CD4-positive, alpha-beta T cell (primary cell): ENCODE results near the gene ADAM30. TPM values are rescaled to one million over a fixed set of nuclear protein-coding genes. Genes with fewer than 3 reads are reported as not detected.

Source experiments
- ATAC-seq: fragments of 200-7000 bp; cut with Tn5 transposase; one replicate; pipeline ENCODE4 v1.10.0; 2022; ENCODE audit warnings: mild to moderate bottlenecking; ENCODE audit not compliant: poor library complexity
- CTCF ChIA-PET: fragments of 350-600 bp; sonication (Branson Sonifier 250); formaldehyde crosslinking; loops from one replicate; lab custom pipeline; 2021; ENCODE audit warnings: antibody characterized with exemption, inconsistent platforms; lab: Charles Lee
- POLR2A ChIA-PET: fragments of 350-600 bp; sonication (Branson Sonifier 250); formaldehyde crosslinking; loops from one replicate; lab custom pipeline; 2021; ENCODE audit warnings: antibody characterized with exemption, inconsistent platforms; lab: Charles Lee
- DNase-seq, 14 experiments: peaks; one replicate each; pipeline ENCODE4 v3.0.0-alpha.2; 2013 to 2020; ENCODE audit warnings: mixed read lengths in 2 of 14
- H3K27ac ChIP-seq, 2 donors: one replicate each; pipeline versions ENCODE4 v1.5.1 to v1.7.0; 2013; ENCODE audit warnings: low read length in 2 of 2, low read depth in 1 of 2, mild to moderate bottlenecking in 1 of 2
- H3K27me3 ChIP-seq, 2 experiments: 1 replicate in 1 of 2; 2 replicates in 1 of 2; pipeline versions ENCODE4 v1.6.1 to v1.7.0; 2013; ENCODE audit warnings: low read length in 2 of 2, control low read depth in 1 of 2, mild to moderate bottlenecking in 1 of 2, moderate library complexity in 1 of 2; ENCODE audit not compliant: insufficient read depth in 2 of 2, control insufficient read depth in 1 of 2
- H3K36me3 ChIP-seq: one replicate; pipeline ENCODE4 v1.6.1; 2013; ENCODE audit warnings: low read length, control low read depth; ENCODE audit not compliant: insufficient read depth
- H3K4me1 ChIP-seq: one replicate; pipeline ENCODE4 v1.6.1; 2013; ENCODE audit warnings: low read length, control low read depth; ENCODE audit not compliant: insufficient read depth
- H3K4me3 ChIP-seq: one replicate; pipeline ENCODE4 v1.5.1; 2013; ENCODE audit warnings: mild to moderate bottlenecking, low read length, moderate library complexity
- H3K9me3 ChIP-seq, 2 experiments: 1 replicate in 1 of 2; 2 replicates in 1 of 2; pipeline versions ENCODE4 v1.6.1 to v1.7.0; 2013; ENCODE audit warnings: low read length in 2 of 2, mild to moderate bottlenecking in 2 of 2, control low read depth in 1 of 2, moderate library complexity in 1 of 2; ENCODE audit not compliant: control insufficient read depth in 1 of 2, insufficient read depth in 1 of 2
- H3K27ac Mint-ChIP-seq: one replicate; pipeline ENCODE4 v1.8.0; 2020; ENCODE audit warnings: mixed read lengths
- H3K27me3 Mint-ChIP-seq: one replicate; pipeline ENCODE4 v1.8.0; 2021; ENCODE audit warnings: mixed read lengths
- H3K36me3 Mint-ChIP-seq: one replicate; pipeline ENCODE4 v1.8.0; 2021; ENCODE audit warnings: low read depth, mixed read lengths
- H3K4me1 Mint-ChIP-seq: one replicate; pipeline ENCODE4 v1.8.0; 2021; ENCODE audit warnings: low read depth, mixed read lengths
- H3K4me3 Mint-ChIP-seq: one replicate; pipeline ENCODE4 v1.8.0; 2020; ENCODE audit warnings: mild to moderate bottlenecking, mixed read lengths
- H3K9me3 Mint-ChIP-seq: one replicate; pipeline ENCODE4 v1.8.0; 2020; ENCODE audit warnings: mixed read lengths
- intact Hi-C, 2 experiments: fragments of 100-400 bp; cut with DNase I in 1 of 2; cut with micrococcal nuclease in 1 of 2; formaldehyde crosslinking; loops; one replicate each; pipeline versions ENCODE4 v1.15.1 to v1.9.0; 2023 to 2025; cut with DNase I, micrococcal nuclease
- total RNA-seq, 174 experiments: library from RNA in 2 of 174; stranded (reverse) in 2 of 174; gene quantifications; one replicate each; pipeline ENCODE4 v1.2.3 and lab custom pipeline; 2021 to 2026
- TF ChIP-seq, protein P1 (sequence below): fragments of 200-600 bp; IDR thresholded peaks from one replicate; pipeline ENCODE4 v1.8.0; 2022; ENCODE audit warnings: antibody characterized with exemption, mild to moderate bottlenecking

The ADAM30 gene
- total RNA-seq, 2 experiments from 2014 or later, result not detected

DNA sequence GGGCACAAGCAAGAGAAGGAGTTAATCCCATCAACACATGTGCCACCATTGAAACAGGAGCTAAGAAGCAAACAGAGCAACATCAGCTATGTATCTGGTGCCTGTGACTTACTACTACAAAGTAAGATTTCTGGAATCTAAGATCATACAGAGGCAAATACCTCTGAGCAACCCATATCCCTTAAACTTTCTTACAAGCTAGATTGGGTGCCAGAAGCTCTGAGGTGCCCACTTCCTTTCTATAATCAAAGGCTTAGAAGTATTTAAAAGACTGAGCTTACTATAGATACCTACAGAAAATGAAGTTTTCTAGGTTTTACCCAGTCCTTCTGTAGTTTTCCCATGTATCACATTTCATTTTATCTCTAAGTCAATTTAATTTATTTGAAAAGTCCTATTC lies 44.4 kb upstream of the ADAM30 start:
- H3K9me3 ChIP-seq, result no peaks in the 10 kb centered on the region
- POLR2A ChIA-PET, result interaction anchor here (1.0 kb wide), 1 partner anchor 14 kb away, joined by 3 read pairs; no protein-coding TSS in a partner anchor
- H3K4me1 Mint-ChIP-seq, result peaks cover 12% of the 10 kb centered on the region
- H3K9me3 Mint-ChIP-seq, result no peaks in the 10 kb centered on the region
- peaks cover 78% of the 10 kb centered on the region for H3K36me3 Mint-ChIP-seq
- DNase-seq (peak in 1 of 14 experiments; percentile 1), ATAC-seq (peak; percentile 41)
- H3K36me3 ChIP-seq, result peaks cover 57% of the 10 kb centered on the region
- H3K4me3 Mint-ChIP-seq, result no peak overlapping the region
- no peak overlapping the region for H3K27ac ChIP-seq
- H3K4me1 ChIP-seq, result no peaks in the 10 kb centered on the region
- TF ChIP-seq, protein P1, sequence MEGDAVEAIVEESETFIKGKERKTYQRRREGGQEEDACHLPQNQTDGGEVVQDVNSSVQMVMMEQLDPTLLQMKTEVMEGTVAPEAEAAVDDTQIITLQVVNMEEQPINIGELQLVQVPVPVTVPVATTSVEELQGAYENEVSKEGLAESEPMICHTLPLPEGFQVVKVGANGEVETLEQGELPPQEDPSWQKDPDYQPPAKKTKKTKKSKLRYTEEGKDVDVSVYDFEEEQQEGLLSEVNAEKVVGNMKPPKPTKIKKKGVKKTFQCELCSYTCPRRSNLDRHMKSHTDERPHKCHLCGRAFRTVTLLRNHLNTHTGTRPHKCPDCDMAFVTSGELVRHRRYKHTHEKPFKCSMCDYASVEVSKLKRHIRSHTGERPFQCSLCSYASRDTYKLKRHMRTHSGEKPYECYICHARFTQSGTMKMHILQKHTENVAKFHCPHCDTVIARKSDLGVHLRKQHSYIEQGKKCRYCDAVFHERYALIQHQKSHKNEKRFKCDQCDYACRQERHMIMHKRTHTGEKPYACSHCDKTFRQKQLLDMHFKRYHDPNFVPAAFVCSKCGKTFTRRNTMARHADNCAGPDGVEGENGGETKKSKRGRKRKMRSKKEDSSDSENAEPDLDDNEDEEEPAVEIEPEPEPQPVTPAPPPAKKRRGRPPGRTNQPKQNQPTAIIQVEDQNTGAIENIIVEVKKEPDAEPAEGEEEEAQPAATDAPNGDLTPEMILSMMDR, result no peak
- no peak overlapping the region for H3K4me3 ChIP-seq
- no peak overlapping the region for H3K27ac Mint-ChIP-seq
- no peaks in the 10 kb centered on the region for H3K27me3 ChIP-seq
- H3K27me3 Mint-ChIP-seq, result no peaks in the 10 kb centered on the region
- CTCF ChIA-PET, result interaction anchor here (1.3 kb wide), 1 partner anchor 27 kb away, joined by 3 read pairs; no protein-coding TSS in a partner anchor
- intact Hi-C loops, result loop anchor here in 1 of 2 experiments (10.0 kb wide), 1 partner anchor 204 kb away; no protein-coding TSS in a partner anchor

DNA sequence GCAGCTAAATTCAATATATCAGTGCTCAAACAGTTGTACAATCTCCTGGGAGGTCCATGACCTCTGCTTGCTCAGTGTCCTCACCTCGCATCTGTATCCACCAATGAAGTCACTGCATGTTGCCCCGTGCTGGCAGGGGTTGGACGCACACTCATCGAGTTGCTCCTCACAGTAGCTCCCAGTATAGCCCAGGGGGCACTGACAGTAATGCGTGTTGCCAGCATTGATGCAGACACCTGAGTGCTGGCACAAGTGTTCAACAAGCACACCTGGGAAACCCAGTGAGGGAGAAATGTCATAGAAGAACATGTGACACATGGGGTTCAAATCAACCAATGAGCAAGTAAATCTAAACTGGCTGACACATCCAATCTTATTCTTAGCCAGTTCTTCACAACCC lies 40.9 kb upstream of the ADAM30 start:
- intact Hi-C loops, result no loop called here

DNA sequence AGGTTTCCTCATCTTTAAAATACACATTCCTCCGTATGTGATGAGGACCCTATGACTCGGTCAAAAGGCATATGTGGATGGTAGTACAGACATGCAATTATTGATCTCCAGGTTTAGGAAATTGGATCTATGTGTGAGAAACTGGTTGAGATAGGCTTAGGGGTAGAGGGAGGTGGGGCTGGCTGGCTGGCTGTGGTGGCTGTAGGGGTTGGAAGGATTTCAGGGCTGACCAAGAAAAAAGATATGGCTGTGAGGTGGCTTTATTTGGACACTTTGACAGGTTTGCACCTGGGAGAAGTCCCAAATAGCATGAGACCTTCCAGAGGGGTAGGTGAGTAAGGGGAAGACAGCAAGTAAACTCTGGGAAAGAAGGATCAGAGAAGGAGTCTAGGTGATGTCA lies 39.6 kb upstream of the ADAM30 start:
- Histone ChIP-seq H3K27me3 (no peaks in the 10 kb centered on the region), H3K4me3 (no peak overlapping the region), H3K4me1 (no peaks in the 10 kb centered on the region), H3K36me3 (peaks cover 78% of the 10 kb centered on the region), H3K27ac (no peak overlapping the region), H3K9me3 (peaks cover 0 to 11% of the 10 kb centered on the region in 2 experiments)
- CTCF ChIA-PET, result no interaction called here
- TF ChIP-seq, protein P1, result no peak
- intact Hi-C loops, result no loop called here
- no peak for DNase-seq
- Mint-ChIP-seq H3K4me1 (peaks cover 5% of the 10 kb centered on the region), H3K27ac (no peak overlapping the region), H3K9me3 (peaks cover 10% of the 10 kb centered on the region), H3K4me3 (no peak overlapping the region), H3K27me3 (no peaks in the 10 kb centered on the region), H3K36me3 (peaks cover 92% of the 10 kb centered on the region)
- ATAC-seq, result no peak
- POLR2A ChIA-PET, result no interaction called here

More for the DNA sequence above, 40.9 kb upstream of the ADAM30 start:
- Mint-ChIP-seq H3K9me3 (peaks cover 10% of the 10 kb centered on the region), H3K27me3 (no peaks in the 10 kb centered on the region), H3K4me1 (peaks cover 12% of the 10 kb centered on the region), H3K4me3 (no peak overlapping the region), H3K36me3 (peaks cover 95% of the 10 kb centered on the region), H3K27ac (no peak overlapping the region)
- Histone ChIP-seq H3K4me3 (no peak overlapping the region), H3K27ac (no peak overlapping the region), H3K9me3 (peaks cover 0 to 11% of the 10 kb centered on the region in 2 experiments), H3K36me3 (peaks cover 85% of the 10 kb centered on the region), H3K4me1 (no peaks in the 10 kb centered on the region), H3K27me3 (no peaks in the 10 kb centered on the region)
- ChIA-PET POLR2A (no interaction called here), CTCF (no interaction called here)
- ATAC-seq (no peak), DNase-seq (no peak)
- TF ChIP-seq, protein P1, result no peak
